MM.1S (cell line): Measurements from ENCODE around the gene GTF3C5.

Source experiments
- EZH2 ChIP-seq: fragments of 300-600 bp; sonication (generic); optimal IDR thresholded peaks from 2 replicates; pipeline ENCODE3; 2017; ENCODE audit warnings: low read depth, mild to moderate bottlenecking, antibody characterized with exemption, low read length, mixed read lengths
- TF ChIP-seq, protein P1 (sequence below): fragments of 300-600 bp; sonication (generic); IDR thresholded peaks from 2 replicates; pipeline ENCODE4 v1.5.1; 2016; ENCODE audit warnings: antibody characterized with exemption, low read length, mixed read lengths

DNA sequence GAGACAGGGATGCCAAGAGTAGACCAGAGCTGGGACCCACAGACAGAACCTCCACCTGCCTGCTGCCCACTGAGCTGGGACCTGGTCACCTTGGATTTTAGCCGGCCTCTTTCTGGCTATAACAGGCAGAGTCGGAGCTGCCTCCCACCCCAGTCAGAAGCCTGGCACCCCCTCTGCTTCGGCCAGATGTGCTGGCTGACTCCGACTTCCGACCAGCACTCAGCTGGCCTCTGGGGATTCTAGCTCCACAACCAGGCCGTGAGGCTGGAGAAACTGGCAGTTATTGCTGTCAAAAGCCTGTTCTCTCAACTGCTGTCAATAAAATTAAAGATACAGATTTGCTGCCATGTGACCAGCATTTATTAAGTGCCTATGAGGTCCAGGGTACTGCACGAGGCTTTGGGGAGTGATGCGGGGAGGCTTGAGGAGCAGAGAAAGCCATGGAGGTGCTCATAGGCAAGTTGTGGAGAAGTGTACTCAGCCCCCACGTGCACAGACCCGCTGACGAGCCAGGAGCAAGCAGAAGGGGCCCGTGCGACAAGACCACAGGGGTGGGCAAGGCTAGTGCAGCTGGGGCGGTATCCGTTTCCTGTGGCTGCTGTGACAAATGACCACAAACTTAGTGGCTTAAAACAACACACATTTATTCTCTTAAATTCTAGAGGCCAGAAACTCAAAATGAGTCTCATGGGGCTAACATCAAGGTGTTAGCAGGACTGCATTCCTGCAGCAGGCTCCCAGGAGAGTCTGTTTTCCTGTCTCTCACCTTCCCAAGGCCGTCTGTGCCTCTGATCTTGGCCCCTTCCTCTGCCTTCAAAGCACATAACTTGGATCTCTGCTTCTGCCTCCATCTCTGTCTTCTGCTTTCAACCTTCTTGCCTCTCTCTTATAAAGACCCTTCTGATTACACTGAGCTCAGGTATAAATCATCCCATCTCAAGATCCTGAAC is 39.2 kb upstream of the GTF3C5 start:
- no peak for TF ChIP-seq EZH2
- TF ChIP-seq, protein P1, sequence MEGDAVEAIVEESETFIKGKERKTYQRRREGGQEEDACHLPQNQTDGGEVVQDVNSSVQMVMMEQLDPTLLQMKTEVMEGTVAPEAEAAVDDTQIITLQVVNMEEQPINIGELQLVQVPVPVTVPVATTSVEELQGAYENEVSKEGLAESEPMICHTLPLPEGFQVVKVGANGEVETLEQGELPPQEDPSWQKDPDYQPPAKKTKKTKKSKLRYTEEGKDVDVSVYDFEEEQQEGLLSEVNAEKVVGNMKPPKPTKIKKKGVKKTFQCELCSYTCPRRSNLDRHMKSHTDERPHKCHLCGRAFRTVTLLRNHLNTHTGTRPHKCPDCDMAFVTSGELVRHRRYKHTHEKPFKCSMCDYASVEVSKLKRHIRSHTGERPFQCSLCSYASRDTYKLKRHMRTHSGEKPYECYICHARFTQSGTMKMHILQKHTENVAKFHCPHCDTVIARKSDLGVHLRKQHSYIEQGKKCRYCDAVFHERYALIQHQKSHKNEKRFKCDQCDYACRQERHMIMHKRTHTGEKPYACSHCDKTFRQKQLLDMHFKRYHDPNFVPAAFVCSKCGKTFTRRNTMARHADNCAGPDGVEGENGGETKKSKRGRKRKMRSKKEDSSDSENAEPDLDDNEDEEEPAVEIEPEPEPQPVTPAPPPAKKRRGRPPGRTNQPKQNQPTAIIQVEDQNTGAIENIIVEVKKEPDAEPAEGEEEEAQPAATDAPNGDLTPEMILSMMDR, result no peak
